Activated CD4-positive, alpha-beta T cell treated with anti-CD3 and anti-CD28 coated beads, Interleukin-2, amount 50 U/mL, for 4 hours (primary cell): ENCODE measurements around the gene BTBD1.

Experiments
- DNase-seq, 2 experiments: peaks; one replicate each; pipeline ENCODE4 v3.0.0-alpha.2; 2020

The BTBD1 gene

GRCh38 chr15:82985688-82986441 lies 81.2 kb downstream of the BTBD1 start, which contains the start of gene RAMAC:
Gene RAMAC, plus strand, starts transcription at chr15:82986210. Its CDS starts 2,809 bp downstream, at chr15:82989019.
- peak; percentile 89 to 93 for DNase-seq

- no peak for DNase-seq
Measured at GRCh38 chr15:82980981-82981380, 86.1 kb downstream of the BTBD1 start.

- DNase-seq: no peak
Measured at GRCh38 chr15:82979726-82980125, 87.3 kb downstream of the BTBD1 start.

- DNase-seq: no peak
Measured at GRCh38 chr15:82978438-82978837, 88.6 kb downstream of the BTBD1 start.

GRCh38 chr15:82977076-82977475 lies 90.0 kb downstream of the BTBD1 start:
- no peak for DNase-seq

- DNase-seq: no peak
Measured at GRCh38 chr15:82972990-82973389, 94.1 kb downstream of the BTBD1 start.

GRCh38 chr15:82971218-82971984 lies 95.7 kb downstream of the BTBD1 start:
- DNase-seq: no peak

GRCh38 chr15:82970696-82971095 lies 96.4 kb downstream of the BTBD1 start:
- no peak for DNase-seq

GRCh38 chr15:82970078-82970686 lies 96.9 kb downstream of the BTBD1 start:
- DNase-seq: no peak

- no peak for DNase-seq
Measured at GRCh38 chr15:82969353-82969752, 97.7 kb downstream of the BTBD1 start.

GRCh38 chr15:82968066-82968465 lies 99.0 kb downstream of the BTBD1 start:
- DNase-seq: no peak

- DNase-seq: no peak
Measured at GRCh38 chr15:82966671-82967071, 100.4 kb downstream of the BTBD1 start.
